ENCODE measurements around the gene KYNU.
A peak's percentile ranks its signal among the peaks of the same experiment; 100 is the strongest.

KYNU gene

DNA sequence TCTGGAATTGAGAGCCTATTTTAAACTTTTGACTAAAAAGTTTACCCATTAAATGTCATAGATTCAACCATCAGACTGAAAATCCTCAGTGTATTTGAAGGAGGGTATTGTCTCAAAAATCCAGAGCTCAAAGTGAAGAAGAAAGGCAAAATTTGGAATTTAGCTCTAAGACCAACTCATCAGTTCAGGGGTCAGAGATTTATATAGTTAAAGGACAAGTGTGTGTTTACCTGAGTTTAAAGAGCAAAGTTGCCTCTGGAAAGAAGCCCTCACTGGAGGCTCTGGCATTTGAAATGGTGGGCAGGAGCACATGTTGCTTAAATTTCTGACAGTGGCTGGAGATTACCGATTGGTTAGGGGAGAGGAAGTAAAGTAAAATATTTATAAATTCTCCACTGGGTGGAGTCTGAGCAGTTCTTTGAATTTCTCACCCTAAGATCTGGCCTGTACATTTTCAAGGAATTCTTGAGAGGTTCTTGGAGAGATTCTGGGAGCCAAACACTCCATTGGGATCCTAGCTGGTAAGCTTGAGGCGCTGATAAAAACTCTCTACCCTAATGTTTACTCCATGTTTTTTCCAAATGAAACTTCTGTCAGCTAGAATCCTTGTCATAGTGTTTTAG, at the start of gene KYNU:
Gene KYNU (plus strand): TSS at position 449 of the 623 bp plus-strand sequence. CDS start 7,704 bp downstream, outside the sequence.
- TF ChIP-seq Cebpa-rat (IDR thresholded peaks at IDR 0.05) = no peak
- peaks cover 0 to 7% (median 0%) of the 10 kb centered on the region in 11 experiments; a peak in 2 of 22 replicates for H3K9me3 ChIP-seq (replicated peaks in 1 of 11)
- peaks cover 0 to 18% (median 0%) of the 10 kb centered on the region in 11 experiments; a peak in 2 of 22 replicates for H4K20me1 ChIP-seq
- H3K4me3 ChIP-seq = peak within 1 kb of the TSS in 3 of 10 experiments; percentile 51 to 57 (median 54); a peak in 6 of 20 replicates
- H3K4me2 ChIP-seq = peak within 1 kb of the TSS in 4 of 11 experiments; percentile 33 to 94 (median 78); a peak in 7 of 22 replicates
- H3K36me3 ChIP-seq = peaks cover 0 to 16% (median 0%) of the 10 kb centered on the region in 11 experiments; a peak in 4 of 22 replicates
- H3K9ac ChIP-seq = peak within 1 kb of the TSS in 3 of 11 experiments; percentile 67 to 83 (median 83); a peak in 6 of 22 replicates
- H3K27ac ChIP-seq = peak within 1 kb of the TSS in 4 of 11 experiments; percentile 58 to 91 (median 82); a peak in 9 of 22 replicates
- peaks cover 6 to 82% (median 11%) of the 10 kb centered on the region in 10 experiments; a peak in 19 of 20 replicates for H3K4me1 ChIP-seq
- H3K27me3 ChIP-seq = no peaks in the 10 kb centered on the region

DNA sequence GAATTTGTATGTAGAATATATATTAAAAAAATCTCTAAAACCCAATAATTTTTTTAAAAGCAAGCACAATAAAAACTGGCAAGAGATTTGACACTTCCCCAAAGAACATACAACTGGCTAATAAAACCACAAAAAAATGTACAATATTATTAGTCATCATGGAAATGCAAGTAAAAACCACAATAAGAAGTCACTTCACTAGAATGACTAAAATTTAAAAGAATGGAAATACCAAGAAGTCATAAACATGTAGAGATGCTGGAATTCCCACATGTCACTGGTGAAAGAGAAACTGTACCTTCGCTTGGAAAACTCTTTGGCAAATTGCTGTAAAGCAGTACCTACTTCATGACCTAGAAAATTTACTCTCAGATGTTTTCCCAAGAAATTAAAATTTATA, 43.4 kb upstream of the KYNU start:
- H3K27me3 ChIP-seq = peaks cover 0 to 14% (median 0%) of the 10 kb centered on the region in 11 experiments; a peak in 2 of 22 replicates
- H3K4me1 ChIP-seq = peaks cover 0 to 16% (median 0%) of the 10 kb centered on the region in 10 experiments; a peak in 5 of 20 replicates
- H3K27ac ChIP-seq = no peak overlapping the region
- H3K9ac ChIP-seq = no peak overlapping the region
- TF ChIP-seq Cebpa-rat (IDR thresholded peaks at IDR 0.05) = no peak
- no peaks in the 10 kb centered on the region for H3K36me3 ChIP-seq
- no peak overlapping the region for H3K4me3 ChIP-seq
- peak overlapping the region in 2 of 11 experiments; percentile 12 to 65; a peak in 4 of 22 replicates for H3K4me2 ChIP-seq
- no peaks in the 10 kb centered on the region for H4K20me1 ChIP-seq
- no peaks in the 10 kb centered on the region for H3K9me3 ChIP-seq (replicated peaks in 1 of 11)

DNA sequence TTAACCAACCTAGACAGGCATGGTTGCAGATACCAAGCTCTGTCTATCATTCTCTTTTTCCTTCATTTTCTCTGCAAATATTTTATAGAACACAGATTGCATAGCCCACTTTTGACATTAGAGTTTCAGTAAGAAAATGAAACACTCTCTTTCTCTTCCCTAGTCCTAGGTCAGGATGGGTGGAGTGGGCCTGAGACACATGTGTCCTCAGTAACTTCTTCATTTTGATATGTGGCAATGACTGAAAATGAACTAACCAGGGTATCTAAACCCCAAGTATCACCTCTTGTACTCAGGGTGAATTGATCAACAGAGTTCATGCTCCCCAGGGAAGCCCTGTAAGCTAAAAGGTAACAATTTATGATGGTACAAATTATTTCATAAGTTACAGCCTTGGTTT, 37.0 kb upstream of the KYNU start:
- no peak for TF ChIP-seq Cebpa-rat (IDR thresholded peaks at IDR 0.05)
- H3K4me1 ChIP-seq = peaks cover 0 to 12% (median 6%) of the 10 kb centered on the region in 10 experiments; a peak in 13 of 20 replicates

DNA sequence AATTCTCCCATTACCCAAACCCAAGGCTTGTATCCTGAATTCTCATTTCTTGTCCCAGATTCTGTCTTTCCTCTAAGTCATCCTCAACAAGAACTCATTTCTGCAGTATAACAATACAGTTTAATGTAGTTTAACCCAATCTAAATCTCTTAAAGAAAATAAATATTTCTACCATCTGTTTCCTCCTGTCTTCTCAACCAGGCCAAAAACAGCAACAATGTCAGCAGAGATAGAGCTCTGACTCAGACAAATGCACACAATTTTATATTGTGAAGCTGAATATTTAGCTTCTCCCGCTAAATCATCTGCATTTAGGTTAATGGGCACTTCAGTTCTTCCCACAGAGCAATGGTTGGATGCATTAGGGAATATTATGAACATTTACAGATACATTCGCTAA, 35.7 kb upstream of the KYNU start:
- Histone ChIP-seq H3K36me3 (no peaks in the 10 kb centered on the region), H3K9me3 (replicated peaks in 1 of 11) (no peaks in the 10 kb centered on the region), H4K20me1 (no peaks in the 10 kb centered on the region), H3K9ac (no peak overlapping the region), H3K4me1 (peaks cover 0 to 12% (median 6%) of the 10 kb centered on the region in 10 experiments; a peak in 13 of 20 replicates), H3K4me3 (no peak overlapping the region), H3K27ac (no peak overlapping the region), H3K4me2 (no peak overlapping the region), H3K27me3 (no peaks in the 10 kb centered on the region)
- TF ChIP-seq Cebpa-rat (IDR thresholded peaks at IDR 0.05) = no peak

More for the DNA sequence above, 37.0 kb upstream of the KYNU start:
- peaks cover 0 to 12% (median 0%) of the 10 kb centered on the region in 11 experiments; a peak in 1 of 22 replicates for H3K27me3 ChIP-seq
- H3K27ac ChIP-seq = no peak overlapping the region
- no peaks in the 10 kb centered on the region for H3K9me3 ChIP-seq (replicated peaks in 1 of 11)
- no peak overlapping the region for H3K4me3 ChIP-seq
- H3K36me3 ChIP-seq = no peaks in the 10 kb centered on the region
- no peak overlapping the region for H3K9ac ChIP-seq
- no peaks in the 10 kb centered on the region for H4K20me1 ChIP-seq
- H3K4me2 ChIP-seq = peak overlapping the region in 2 of 11 experiments; percentile 35 to 43; a peak in 3 of 22 replicates

DNA sequence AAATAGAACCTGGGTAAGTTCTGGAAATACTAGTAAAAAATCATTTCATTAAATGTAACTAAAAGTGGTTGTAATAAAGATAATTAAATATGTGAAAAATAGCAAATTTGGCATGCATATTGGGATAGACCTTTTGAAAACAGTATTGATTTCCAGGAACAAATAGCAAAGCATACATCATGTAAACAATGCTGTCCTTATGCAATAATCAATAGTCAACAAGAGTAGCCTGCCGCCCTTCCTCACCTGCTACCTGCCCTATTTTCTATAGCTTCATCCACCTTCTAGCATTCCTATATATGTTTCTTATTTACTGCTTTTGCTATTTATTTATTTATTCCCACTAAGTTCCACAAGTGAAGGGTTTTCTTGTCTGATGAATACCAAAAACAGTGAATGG, 35.1 kb upstream of the KYNU start:
- no peak for TF ChIP-seq Cebpa-rat (IDR thresholded peaks at IDR 0.05)
- Histone ChIP-seq H3K9me3 (replicated peaks in 1 of 11) (no peaks in the 10 kb centered on the region), H3K36me3 (no peaks in the 10 kb centered on the region), H4K20me1 (no peaks in the 10 kb centered on the region), H3K4me2 (no peak overlapping the region), H3K27ac (no peak overlapping the region), H3K9ac (no peak overlapping the region), H3K27me3 (no peaks in the 10 kb centered on the region), H3K4me1 (peaks cover 0 to 12% (median 6%) of the 10 kb centered on the region in 10 experiments; a peak in 13 of 20 replicates), H3K4me3 (no peak overlapping the region)

DNA sequence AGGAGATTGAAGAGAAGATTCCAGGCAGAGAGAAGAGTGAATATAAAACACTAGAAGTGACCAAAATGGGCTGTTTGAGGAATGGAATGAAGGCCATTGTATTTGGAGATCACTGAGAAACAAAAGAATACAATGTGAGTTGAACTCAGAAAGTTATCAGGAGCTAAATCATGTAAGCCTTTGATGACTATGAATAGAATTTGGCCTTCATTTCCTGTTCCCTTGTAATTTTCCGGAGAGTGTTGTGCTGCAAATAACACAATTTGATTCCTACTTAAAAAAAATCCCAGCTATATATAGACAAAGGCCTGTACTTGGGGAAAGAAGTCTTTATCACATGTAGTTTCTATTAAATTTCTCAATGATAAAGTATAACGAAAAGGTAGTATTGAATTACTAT, 33.7 kb upstream of the KYNU start:
- Histone ChIP-seq H3K4me3 (no peak overlapping the region), H4K20me1 (no peaks in the 10 kb centered on the region), H3K9me3 (replicated peaks in 1 of 11) (no peaks in the 10 kb centered on the region), H3K4me2 (peak overlapping the region in 10 of 11 experiments; percentile 6 to 60 (median 20); a peak in 10 of 22 replicates), H3K27me3 (no peaks in the 10 kb centered on the region), H3K27ac (no peak overlapping the region), H3K4me1 (peaks cover 0 to 12% (median 6%) of the 10 kb centered on the region in 10 experiments; a peak in 13 of 20 replicates), H3K9ac (no peak overlapping the region), H3K36me3 (no peaks in the 10 kb centered on the region)
- TF ChIP-seq Cebpa-rat (IDR thresholded peaks at IDR 0.05) = no peak

DNA sequence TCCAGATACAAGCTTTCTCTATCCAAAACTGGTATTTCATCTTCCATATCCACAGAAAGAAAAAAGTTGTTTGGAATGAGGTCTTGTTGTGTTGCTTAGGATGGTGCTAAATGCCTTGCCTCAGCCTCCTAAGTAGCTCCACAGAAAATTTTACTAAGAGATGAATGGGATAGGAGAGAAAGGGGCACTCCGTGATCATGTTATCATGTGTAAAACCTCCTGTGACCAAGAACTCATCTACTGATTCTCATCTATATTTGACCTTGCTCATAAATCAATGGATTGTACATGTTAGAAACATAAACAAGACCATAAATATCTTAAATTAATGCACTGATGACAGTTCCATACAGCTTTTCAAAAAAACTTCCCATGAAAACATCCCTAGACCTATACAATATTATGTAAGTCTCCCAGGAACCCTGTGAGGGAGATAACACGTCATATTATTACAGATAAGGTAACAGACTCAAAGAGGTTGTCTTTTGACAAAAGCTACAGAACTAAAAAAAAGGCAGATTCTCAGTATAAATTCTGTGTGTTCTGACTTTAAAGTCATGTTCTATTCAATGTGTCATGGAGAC, 29.3 kb upstream of the KYNU start:
- Histone ChIP-seq H3K4me3 (no peak overlapping the region), H3K4me2 (no peak overlapping the region), H3K9me3 (replicated peaks in 1 of 11) (no peaks in the 10 kb centered on the region), H4K20me1 (no peaks in the 10 kb centered on the region), H3K36me3 (no peaks in the 10 kb centered on the region), H3K27me3 (no peaks in the 10 kb centered on the region), H3K9ac (no peak overlapping the region), H3K27ac (no peak overlapping the region), H3K4me1 (peaks cover 0 to 7% (median 6%) of the 10 kb centered on the region in 10 experiments; a peak in 13 of 20 replicates)
- TF ChIP-seq Cebpa-rat (IDR thresholded peaks at IDR 0.05) = no peak

DNA sequence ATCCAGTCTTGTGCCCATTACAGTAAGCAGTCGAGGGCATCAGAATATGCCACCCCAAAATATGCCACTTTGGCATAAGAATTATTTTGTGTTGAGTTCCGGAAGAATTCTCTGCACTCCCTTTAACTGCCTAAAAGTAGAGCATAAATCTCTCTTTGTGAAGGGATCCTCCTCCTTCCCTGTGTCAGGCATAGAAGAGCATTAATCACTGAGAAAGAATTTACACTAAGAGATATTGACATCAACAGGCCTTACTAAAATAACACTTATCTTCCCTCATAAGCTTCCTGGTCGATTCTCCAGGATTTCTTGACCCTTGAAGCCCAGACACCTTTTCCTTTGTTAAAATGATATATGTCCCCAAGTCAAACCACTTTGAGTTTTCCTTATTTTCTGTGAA, 27.6 kb upstream of the KYNU start:
- Histone ChIP-seq H3K9ac (no peak overlapping the region), H3K27ac (no peak overlapping the region), H3K36me3 (no peaks in the 10 kb centered on the region), H3K4me1 (no peaks in the 10 kb centered on the region), H4K20me1 (no peaks in the 10 kb centered on the region), H3K27me3 (no peaks in the 10 kb centered on the region), H3K4me2 (no peak overlapping the region), H3K4me3 (no peak overlapping the region), H3K9me3 (replicated peaks in 1 of 11) (no peaks in the 10 kb centered on the region)
- no peak for TF ChIP-seq Cebpa-rat (IDR thresholded peaks at IDR 0.05)

DNA sequence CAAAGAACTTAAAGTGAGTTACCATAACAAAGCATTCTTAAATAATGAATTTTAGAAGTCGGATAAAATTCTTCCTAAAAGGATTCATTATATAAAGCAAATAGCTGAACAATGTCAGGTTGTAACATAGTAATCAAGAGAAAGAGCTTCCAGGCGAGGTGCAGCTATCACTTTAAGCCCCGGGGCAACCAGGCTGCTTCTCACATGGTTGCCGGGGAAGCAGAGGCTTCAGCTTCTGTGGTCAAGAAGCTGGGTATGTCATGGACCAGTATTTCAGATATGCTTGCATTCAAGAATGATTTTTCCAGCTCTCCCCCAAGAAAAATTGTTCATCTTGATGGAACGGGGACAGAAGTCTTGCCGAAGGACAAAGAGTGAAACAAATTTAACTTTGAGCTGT, 23.6 kb upstream of the KYNU start:
- no peak overlapping the region for H3K4me3 ChIP-seq
- no peak overlapping the region for H3K4me2 ChIP-seq
- H3K27me3 ChIP-seq = no peaks in the 10 kb centered on the region
- no peaks in the 10 kb centered on the region for H4K20me1 ChIP-seq
- peaks cover 0 to 23% (median 0%) of the 10 kb centered on the region in 10 experiments; a peak in 5 of 20 replicates for H3K4me1 ChIP-seq
- H3K9me3 ChIP-seq (replicated peaks in 1 of 11) = no peaks in the 10 kb centered on the region
- H3K9ac ChIP-seq = no peak overlapping the region
- no peak overlapping the region for H3K27ac ChIP-seq
- no peak for TF ChIP-seq Cebpa-rat (IDR thresholded peaks at IDR 0.05)
- H3K36me3 ChIP-seq = no peaks in the 10 kb centered on the region
